ENCODE measurements around the gene QTRT2.

Gene QTRT2

GRCh38 chr3:114119776-114120175 lies 63.2 kb downstream of the QTRT2 start:
- H3K27me3 Mint-ChIP-seq (ENCODE audit: low read depth): no peaks in the 10 kb centered on the region
- H3K9me3 Mint-ChIP-seq: no peaks in the 10 kb centered on the region
- no peaks in the 10 kb centered on the region for H3K4me1 Mint-ChIP-seq (ENCODE audit: low read depth)
- H3K36me3 Mint-ChIP-seq (ENCODE audit: low read depth): no peaks in the 10 kb centered on the region
- no peak for DNase-seq (ENCODE audit: low spot score)
- H3K27ac Mint-ChIP-seq: no peak overlapping the region
- no peak overlapping the region for H3K4me3 Mint-ChIP-seq

GRCh38 chr3:114120211-114120610 lies 63.7 kb downstream of the QTRT2 start:
- Mint-ChIP-seq H3K9me3 (no peaks in the 10 kb centered on the region), H3K36me3 (ENCODE audit: low read depth) (no peaks in the 10 kb centered on the region), H3K4me3 (no peak overlapping the region), H3K27me3 (ENCODE audit: low read depth) (no peaks in the 10 kb centered on the region), H3K27ac (no peak overlapping the region), H3K4me1 (ENCODE audit: low read depth) (no peaks in the 10 kb centered on the region)
- DNase-seq (ENCODE audit: low spot score): no peak

- Mint-ChIP-seq H3K27ac (no peak overlapping the region), H3K27me3 (ENCODE audit: low read depth) (no peaks in the 10 kb centered on the region), H3K9me3 (no peaks in the 10 kb centered on the region), H3K4me1 (ENCODE audit: low read depth) (no peaks in the 10 kb centered on the region), H3K4me3 (no peak overlapping the region), H3K36me3 (ENCODE audit: low read depth) (no peaks in the 10 kb centered on the region)
- DNase-seq (ENCODE audit: low spot score): no peak
Observed at GRCh38 chr3:114122027-114122709, 65.6 kb downstream of the QTRT2 start.

- DNase-seq (ENCODE audit: low spot score): no peak
- H3K4me3 Mint-ChIP-seq: no peak overlapping the region
- H3K27me3 Mint-ChIP-seq (ENCODE audit: low read depth): no peaks in the 10 kb centered on the region
- no peaks in the 10 kb centered on the region for H3K9me3 Mint-ChIP-seq
- no peak overlapping the region for H3K27ac Mint-ChIP-seq
- no peaks in the 10 kb centered on the region for H3K4me1 Mint-ChIP-seq (ENCODE audit: low read depth)
- H3K36me3 Mint-ChIP-seq (ENCODE audit: low read depth): no peaks in the 10 kb centered on the region
Observed at GRCh38 chr3:114126461-114126860, 69.9 kb downstream of the QTRT2 start.

- Mint-ChIP-seq H3K4me3 (no peak overlapping the region), H3K36me3 (ENCODE audit: low read depth) (no peaks in the 10 kb centered on the region), H3K27ac (no peak overlapping the region), H3K27me3 (ENCODE audit: low read depth) (no peaks in the 10 kb centered on the region), H3K9me3 (no peaks in the 10 kb centered on the region), H3K4me1 (ENCODE audit: low read depth) (no peaks in the 10 kb centered on the region)
- no peak for DNase-seq (ENCODE audit: low spot score)
Observed at GRCh38 chr3:114127517-114127916, 71.0 kb downstream of the QTRT2 start.

- Mint-ChIP-seq H3K9me3 (no peaks in the 10 kb centered on the region), H3K36me3 (ENCODE audit: low read depth) (no peaks in the 10 kb centered on the region), H3K27ac (no peak overlapping the region), H3K27me3 (ENCODE audit: low read depth) (no peaks in the 10 kb centered on the region), H3K4me3 (no peak overlapping the region), H3K4me1 (ENCODE audit: low read depth) (no peaks in the 10 kb centered on the region)
- no peak for DNase-seq (ENCODE audit: low spot score)
Observed at GRCh38 chr3:114128231-114128630, 71.7 kb downstream of the QTRT2 start.

GRCh38 chr3:114128826-114129225 lies 72.3 kb downstream of the QTRT2 start:
- Mint-ChIP-seq H3K9me3 (no peaks in the 10 kb centered on the region), H3K4me1 (ENCODE audit: low read depth) (no peaks in the 10 kb centered on the region), H3K27me3 (ENCODE audit: low read depth) (peaks cover 2% of the 10 kb centered on the region), H3K36me3 (ENCODE audit: low read depth) (no peaks in the 10 kb centered on the region), H3K4me3 (no peak overlapping the region), H3K27ac (no peak overlapping the region)
- no peak for DNase-seq (ENCODE audit: low spot score)

- no peak overlapping the region for H3K4me3 Mint-ChIP-seq
- H3K4me1 Mint-ChIP-seq (ENCODE audit: low read depth): no peaks in the 10 kb centered on the region
- peaks cover 2% of the 10 kb centered on the region for H3K27me3 Mint-ChIP-seq (ENCODE audit: low read depth)
- H3K9me3 Mint-ChIP-seq: no peaks in the 10 kb centered on the region
- H3K27ac Mint-ChIP-seq: no peak overlapping the region
- no peaks in the 10 kb centered on the region for H3K36me3 Mint-ChIP-seq (ENCODE audit: low read depth)
- no peak for DNase-seq (ENCODE audit: low spot score)
Observed at GRCh38 chr3:114132500-114132899, 76.0 kb downstream of the QTRT2 start.

GRCh38 chr3:114133947-114134346 lies 77.4 kb downstream of the QTRT2 start:
- peaks cover 2% of the 10 kb centered on the region for H3K27me3 Mint-ChIP-seq (ENCODE audit: low read depth)
- H3K36me3 Mint-ChIP-seq (ENCODE audit: low read depth): no peaks in the 10 kb centered on the region
- H3K4me1 Mint-ChIP-seq (ENCODE audit: low read depth): no peaks in the 10 kb centered on the region
- H3K27ac Mint-ChIP-seq: no peak overlapping the region
- H3K9me3 Mint-ChIP-seq: no peaks in the 10 kb centered on the region
- no peak for DNase-seq (ENCODE audit: low spot score)
- no peak overlapping the region for H3K4me3 Mint-ChIP-seq
